Aorta (tissue), 5 donors: ENCODE results near the gene NFATC2. TPM values are rescaled to one million over a fixed set of nuclear protein-coding genes. Genes with fewer than 3 reads are reported as not detected.

Experiments used
- ATAC-seq: fragments of 200-7000 bp; cut with Tn5 transposase; one replicate; pipeline ENCODE4 v1.9.1; 2022; ENCODE audit warnings: moderate library complexity; ENCODE audit not compliant: low FRiP score
- DNase-seq, 2 donors: peaks; one replicate each; pipeline ENCODE4 v3.0.0-alpha.2; 2020
- H3K27ac ChIP-seq, 2 donors: one replicate each; pipeline ENCODE4 v1.5.1; 2013; ENCODE audit warnings: low read length in 2 of 2, mild to moderate bottlenecking in 2 of 2, moderate library complexity in 2 of 2, control low read depth in 1 of 2, inconsistent platforms in 1 of 2, low read depth in 1 of 2
- H3K27me3 ChIP-seq, 2 donors: one replicate each; pipeline ENCODE4 v1.6.1; 2013; ENCODE audit warnings: control low read depth in 1 of 2, low read length in 1 of 2, mild to moderate bottlenecking in 1 of 2, moderate library complexity in 1 of 2; ENCODE audit not compliant: insufficient read depth in 2 of 2, control insufficient read depth in 1 of 2
- H3K36me3 ChIP-seq, 2 donors: one replicate each; pipeline ENCODE4 v1.6.1; 2013; ENCODE audit warnings: control low read depth in 1 of 2, low read length in 1 of 2, mild to moderate bottlenecking in 1 of 2; ENCODE audit not compliant: insufficient read depth in 2 of 2, control insufficient read depth in 1 of 2
- H3K4me1 ChIP-seq, 2 donors: one replicate each; pipeline ENCODE4 v1.6.1; 2013; ENCODE audit warnings: low read length in 2 of 2, control low read depth in 1 of 2, mild to moderate bottlenecking in 1 of 2, moderate library complexity in 1 of 2; ENCODE audit not compliant: insufficient read depth in 2 of 2, control insufficient read depth in 1 of 2
- H3K4me3 ChIP-seq, 2 donors: one replicate each; pipeline ENCODE4 v1.5.1; 2013; ENCODE audit warnings: low read length in 2 of 2, control low read depth in 1 of 2, mild to moderate bottlenecking in 1 of 2
- H3K9me3 ChIP-seq: one replicate; pipeline ENCODE4 v1.6.1; 2013; ENCODE audit warnings: mild to moderate bottlenecking, low read length; ENCODE audit not compliant: control insufficient read depth
- WGBS, 2 donors: extraction: QIAGEN DNeasy Blood & Tissue Kit; methylation state at CpG; one replicate each; pipeline ENCODE4 v1.1.7; 2013; 5-methylcytosine and 5-hydroxymethylcytosine counted together
- intact Hi-C, 2 donors: fragments of 100-400 bp; cut with DNase I; formaldehyde crosslinking; loops; one replicate each; pipeline versions ENCODE4 v1.14.2 to v1.15.0; 2022
- polyA plus RNA-seq, 2 donors: library from polyadenylated mRNA; stranded (reverse); fragments of 200-250 nt; gene quantifications; one replicate each; pipeline ENCODE4 v1.2.3, GENCODE V29; 2013
- total RNA-seq, 2 donors: library from RNA; stranded (reverse); fragmentation: NEBNext Ultra II Directional; extraction: Animal tissue kit (Norgen Biotek cat#: 25700); gene quantifications; one replicate each; pipeline ENCODE4 v1.2.1, GENCODE V29; 2021
- donor health status: healthy with polysubstance abuse.
- donor health status: Bipolar disorder and iron deficiency.
- donor health status: DM: no; HTN: no; CAD: no.
- donor health status: DM: no; HTN: no; CAD: no.
- donor health status: DM: yes; HTN: yes; CAD: no.

Gene NFATC2
- total and polyA plus RNA-seq, 4 donors: 1.7 to 13.0 (median 7.4) TPM

GRCh38 chr20:51429696-51430095, 112.8 kb downstream of the NFATC2 start:
- Histone ChIP-seq H3K4me1 (no peaks in the 10 kb centered on the region), H3K27me3 (no peaks in the 10 kb centered on the region), H3K27ac (no peak overlapping the region), H3K4me3 (no peak overlapping the region), H3K36me3 (no peaks in the 10 kb centered on the region), H3K9me3 (no peaks in the 10 kb centered on the region)
- intact Hi-C loops: no loop called here
- DNase-seq (no peak), ATAC-seq (no peak)
- WGBS, 2 donors: 88 to 92% methylated on average over 10 of the region's 10 CpGs

- no peak overlapping the region for H3K4me3 ChIP-seq
- H3K27ac ChIP-seq: peak overlapping the region in 1 of 2 donors; percentile 81
- intact Hi-C loops: no loop called here
- DNase-seq (no peak), ATAC-seq (no peak)
- no peaks in the 10 kb centered on the region for H3K36me3 ChIP-seq
- H3K9me3 ChIP-seq: no peaks in the 10 kb centered on the region
- no peaks in the 10 kb centered on the region for H3K27me3 ChIP-seq
- no peaks in the 10 kb centered on the region for H3K4me1 ChIP-seq
- WGBS, 2 donors: 24 to 36% methylated on average over 6 of the region's 6 CpGs
Observed at GRCh38 chr20:51429144-51429482, 113.4 kb downstream of the NFATC2 start.

- DNase-seq (peak; percentile 71 to 85), ATAC-seq (peak; percentile 70)
- Histone ChIP-seq H3K27ac (peak overlapping the region in 1 of 2 donors; percentile 81), H3K9me3 (no peaks in the 10 kb centered on the region), H3K27me3 (no peaks in the 10 kb centered on the region), H3K4me1 (no peaks in the 10 kb centered on the region), H3K36me3 (no peaks in the 10 kb centered on the region), H3K4me3 (no peak overlapping the region)
- WGBS, 2 donors: 5% methylated on average over 25 of the region's 25 CpGs
- intact Hi-C loops: no loop called here
Observed at GRCh38 chr20:51428401-51429143, 113.9 kb downstream of the NFATC2 start.

GRCh38 chr20:51427651-51428291, 114.7 kb downstream of the NFATC2 start:
- H3K9me3 ChIP-seq: no peaks in the 10 kb centered on the region
- intact Hi-C loops: no loop called here
- H3K4me1 ChIP-seq: no peaks in the 10 kb centered on the region
- ATAC-seq (no peak), DNase-seq (no peak)
- peak overlapping the region in 1 of 2 donors; percentile 49 for H3K27ac ChIP-seq
- H3K27me3 ChIP-seq: no peaks in the 10 kb centered on the region
- no peak overlapping the region for H3K4me3 ChIP-seq
- 77 to 78% methylated on average over 14 of the region's 14 CpGs for WGBS, 2 donors
- H3K36me3 ChIP-seq: no peaks in the 10 kb centered on the region

GRCh38 chr20:51426718-51427650, 115.5 kb downstream of the NFATC2 start:
- whole genome bisulfite sequencing, 2 donors: 95 to 96% methylated on average over 19 of the region's 19 CpGs
- no peak overlapping the region for H3K27ac ChIP-seq
- intact Hi-C loops: no loop called here

GRCh38 chr20:51425347-51426106, 117.0 kb downstream of the NFATC2 start:
- ATAC-seq (no peak), DNase-seq (no peak)
- Histone ChIP-seq H3K27me3 (no peaks in the 10 kb centered on the region), H3K36me3 (no peaks in the 10 kb centered on the region), H3K9me3 (no peaks in the 10 kb centered on the region), H3K27ac (no peak overlapping the region), H3K4me3 (no peak overlapping the region), H3K4me1 (no peaks in the 10 kb centered on the region)
- intact Hi-C loops: no loop called here
- WGBS, 2 donors: 93 to 94% methylated on average over 22 of the region's 22 CpGs

More at GRCh38 chr20:51426718-51427650, 115.5 kb downstream of the NFATC2 start:
- H3K27me3 ChIP-seq: no peaks in the 10 kb centered on the region
- ATAC-seq (no peak), DNase-seq (no peak)
- no peak overlapping the region for H3K4me3 ChIP-seq
- no peaks in the 10 kb centered on the region for H3K36me3 ChIP-seq
- no peaks in the 10 kb centered on the region for H3K4me1 ChIP-seq
- H3K9me3 ChIP-seq: no peaks in the 10 kb centered on the region

- intact Hi-C loops: no loop called here
- no peaks in the 10 kb centered on the region for H3K4me1 ChIP-seq
- WGBS, 2 donors: 90 to 92% methylated on average over 15 of the region's 15 CpGs
- no peak overlapping the region for H3K27ac ChIP-seq
- no peak overlapping the region for H3K4me3 ChIP-seq
- H3K27me3 ChIP-seq: no peaks in the 10 kb centered on the region
- DNase-seq: no peak
- no peaks in the 10 kb centered on the region for H3K9me3 ChIP-seq
- no peaks in the 10 kb centered on the region for H3K36me3 ChIP-seq
- no peak for ATAC-seq
Observed at GRCh38 chr20:51424270-51425117, 118.0 kb downstream of the NFATC2 start.
